GM12874 (cell line): ENCODE results near the gene TRAPPC10.

Experiments
- CTCF ChIP-seq: IDR thresholded peaks from 2 replicates; pipeline ENCODE4 v1.5.1; 2011; ENCODE audit warnings: low read depth, mild to moderate bottlenecking, control low read depth, low read length, moderate library complexity; ENCODE audit not compliant: insufficient read depth

The TRAPPC10 gene

GRCh38 chr21:44018813-44019567 is 6.9 kb downstream of the TRAPPC10 start:
- no peak for TF ChIP-seq CTCF

- TF ChIP-seq CTCF: no peak
These were observed 7.5 kb downstream of the TRAPPC10 start for GRCh38 chr21:44019568-44019958.

GRCh38 chr21:44020551-44020950 is 8.4 kb downstream of the TRAPPC10 start:
- TF ChIP-seq CTCF: no peak

- TF ChIP-seq CTCF: no peak
These were observed 9.0 kb downstream of the TRAPPC10 start for GRCh38 chr21:44021064-44021463.

- no peak for TF ChIP-seq CTCF
These were observed 12.1 kb downstream of the TRAPPC10 start for GRCh38 chr21:44024257-44024656.

- no peak for TF ChIP-seq CTCF
These were observed 12.8 kb downstream of the TRAPPC10 start for GRCh38 chr21:44024887-44025353.

GRCh38 chr21:44027607-44028286 is 15.6 kb downstream of the TRAPPC10 start:
- no peak for TF ChIP-seq CTCF
